ENCODE results near the gene SURF1.
A peak's percentile ranks its signal among the peaks of the same experiment; 100 is the strongest.
"Not testable (repeated sequence)": the region's sequence is repeated elsewhere in the genome, so short reads cannot be mapped to it uniquely, and the experiment has no call there.

SURF1 gene

DNA sequence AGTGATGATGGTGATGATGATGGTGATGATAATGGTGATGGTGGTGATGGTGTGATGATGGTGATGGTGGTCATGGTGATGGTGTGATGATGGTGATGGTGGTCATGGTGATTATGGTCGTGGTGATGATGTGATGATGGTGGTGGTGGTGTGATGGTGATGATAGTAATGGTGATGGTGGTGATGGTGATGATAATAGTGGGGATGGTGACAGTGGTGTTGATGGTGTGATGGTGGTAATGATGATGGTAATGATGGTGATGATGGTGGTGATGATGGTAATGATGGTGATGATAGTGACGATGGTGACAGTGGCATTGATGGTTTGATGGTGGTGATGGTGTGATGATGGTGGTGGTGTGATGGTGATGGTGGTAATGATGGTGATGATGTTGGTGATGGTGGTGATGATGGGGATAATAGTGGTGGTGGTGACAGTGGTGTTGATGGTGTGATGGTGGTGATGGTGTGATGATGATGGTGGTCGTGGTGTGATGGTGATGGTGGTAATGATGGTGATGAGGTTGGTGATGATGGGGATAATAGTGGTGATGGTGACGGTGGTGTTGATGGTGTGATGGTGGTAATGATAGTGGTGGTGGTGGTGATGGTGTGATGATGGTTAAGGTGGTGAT, 26.3 kb upstream of the SURF1 start:
- no peak for DNase-seq

DNA sequence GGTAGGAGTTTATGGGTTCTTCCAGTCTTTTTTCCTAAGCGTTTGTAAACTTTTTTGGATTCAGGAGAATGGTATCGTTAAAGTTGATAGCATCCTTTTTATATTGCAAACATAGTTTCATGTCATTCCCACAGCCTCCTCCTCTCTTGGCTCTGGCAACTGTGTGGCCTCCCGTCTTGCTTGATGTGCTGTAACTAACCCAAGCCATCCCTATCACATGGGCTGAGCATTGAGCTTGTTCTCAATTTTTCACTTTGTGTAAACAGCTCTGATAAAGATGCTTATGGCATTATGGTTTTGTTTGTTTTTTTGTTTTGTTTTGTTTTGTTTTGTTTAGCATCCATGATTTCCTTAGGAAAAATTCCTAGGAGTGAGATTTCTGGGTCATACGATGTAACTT, 24.4 kb upstream of the SURF1 start:
- no peak for DNase-seq

DNA sequence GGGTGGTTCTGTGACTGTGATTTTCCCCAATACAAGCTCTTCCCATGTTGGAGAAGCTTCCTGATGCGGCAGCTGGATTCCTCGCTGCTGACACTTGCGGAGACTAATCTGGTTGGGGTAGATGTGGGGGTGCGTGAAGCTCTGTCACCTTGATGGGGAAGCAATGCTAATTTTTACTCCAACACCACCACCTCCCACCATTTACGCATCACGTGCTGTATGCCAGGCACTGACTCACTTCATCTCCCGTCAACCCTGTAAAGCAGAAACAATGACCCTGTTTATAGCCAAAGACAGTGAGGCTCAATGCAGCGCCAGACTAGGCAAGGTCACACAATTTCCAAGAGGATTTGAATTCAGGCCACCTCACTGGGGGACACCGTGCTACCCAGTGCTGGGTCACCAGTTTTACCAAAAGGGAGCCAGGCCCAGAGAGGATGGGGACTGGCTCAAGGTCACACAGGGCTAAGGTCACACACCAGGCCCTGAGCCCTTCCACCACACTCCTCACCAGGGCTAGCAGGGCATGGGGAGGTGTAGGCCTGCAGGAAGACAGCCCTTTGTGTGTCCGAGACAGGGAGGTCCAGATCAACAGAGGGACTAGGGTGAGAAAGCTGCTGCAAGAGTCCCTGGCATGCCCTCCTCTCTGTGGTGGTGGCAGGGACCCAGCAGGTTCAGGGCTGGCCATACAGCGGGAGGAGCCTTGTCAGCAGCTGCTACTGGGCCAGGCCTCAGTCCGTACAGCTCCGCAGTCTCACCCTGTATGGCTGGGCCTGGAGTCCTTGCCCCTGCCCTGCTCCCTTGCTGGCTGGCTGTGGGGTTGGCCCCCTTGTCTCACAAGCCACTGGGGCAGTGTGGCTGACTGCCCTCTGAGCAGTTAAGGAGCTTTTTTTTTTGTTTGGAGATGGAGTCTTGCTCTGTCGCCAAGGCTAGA, 23.1 kb upstream of the SURF1 start:
- no peak for DNase-seq

DNA sequence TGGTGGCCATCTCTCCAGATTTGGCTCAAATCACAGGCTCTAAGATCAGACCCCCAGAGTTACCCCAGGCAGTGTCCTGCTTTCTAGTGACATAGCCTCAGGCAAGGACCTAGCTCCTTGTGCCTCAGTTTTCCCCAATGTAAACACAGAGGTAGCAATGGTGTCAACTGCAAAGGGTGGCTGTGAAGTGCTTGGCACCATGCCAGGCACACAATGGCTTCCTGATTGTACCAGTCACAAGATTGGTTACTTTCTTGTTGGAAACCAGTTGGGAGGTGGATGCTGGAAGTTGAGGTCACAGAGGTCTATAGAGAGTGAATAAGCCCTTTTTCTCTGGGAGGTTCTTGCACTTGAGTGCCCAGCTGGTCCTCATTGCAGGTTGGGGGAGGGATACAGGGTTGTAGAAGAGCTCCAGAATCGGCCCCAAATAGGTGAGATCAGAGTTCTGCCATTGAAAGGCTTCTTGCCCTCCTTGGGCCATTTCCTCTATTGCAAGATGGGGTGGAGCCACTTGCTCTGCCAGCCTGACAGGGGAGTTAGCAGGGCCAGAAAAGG, 22.2 kb upstream of the SURF1 start:
- no peak for DNase-seq

DNA sequence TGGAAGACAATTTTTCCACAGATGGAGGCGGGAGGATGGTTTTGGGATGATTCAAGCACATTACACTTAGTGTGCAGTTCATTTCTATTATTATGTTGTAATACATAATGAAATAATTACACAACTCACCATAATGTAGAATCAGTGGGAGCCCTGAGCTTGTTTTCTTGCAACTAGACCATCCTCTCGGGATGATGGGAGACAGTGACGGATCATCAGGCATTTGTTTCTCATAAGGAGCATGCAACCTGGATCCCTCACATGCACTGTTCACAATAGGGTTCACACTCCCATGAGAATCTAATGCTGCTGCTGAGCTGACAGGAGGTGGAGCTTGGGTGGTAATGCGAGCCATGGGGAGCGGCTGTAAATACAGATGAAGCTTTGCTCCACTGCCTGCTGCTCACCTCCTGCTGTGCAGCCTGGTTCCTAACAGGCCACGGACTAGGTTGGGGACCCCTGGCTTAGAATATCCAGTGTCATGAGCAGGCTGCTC, 21.5 kb upstream of the SURF1 start:
- DNase-seq: no peak

DNA sequence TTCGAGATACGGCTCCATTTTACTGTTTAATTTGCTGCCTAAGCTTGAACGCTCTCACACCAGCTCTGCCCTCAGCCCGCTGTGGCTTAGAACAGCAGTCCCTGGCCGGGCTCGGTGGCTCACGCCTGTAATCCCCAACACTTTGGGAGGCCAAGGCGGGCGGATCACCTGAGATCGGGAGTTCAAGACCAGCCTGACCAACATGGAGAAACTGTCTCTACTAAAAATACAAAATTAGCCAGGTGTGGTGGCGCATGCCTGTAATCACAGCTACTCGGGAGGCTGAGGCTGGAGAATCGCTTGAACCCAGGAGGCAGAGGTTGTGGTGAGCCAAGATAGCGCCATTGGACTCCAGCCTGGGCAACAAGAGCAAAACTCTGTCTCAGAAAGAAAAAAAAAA, 21.0 kb upstream of the SURF1 start:
- DNase-seq: not testable (repeated sequence)

DNA sequence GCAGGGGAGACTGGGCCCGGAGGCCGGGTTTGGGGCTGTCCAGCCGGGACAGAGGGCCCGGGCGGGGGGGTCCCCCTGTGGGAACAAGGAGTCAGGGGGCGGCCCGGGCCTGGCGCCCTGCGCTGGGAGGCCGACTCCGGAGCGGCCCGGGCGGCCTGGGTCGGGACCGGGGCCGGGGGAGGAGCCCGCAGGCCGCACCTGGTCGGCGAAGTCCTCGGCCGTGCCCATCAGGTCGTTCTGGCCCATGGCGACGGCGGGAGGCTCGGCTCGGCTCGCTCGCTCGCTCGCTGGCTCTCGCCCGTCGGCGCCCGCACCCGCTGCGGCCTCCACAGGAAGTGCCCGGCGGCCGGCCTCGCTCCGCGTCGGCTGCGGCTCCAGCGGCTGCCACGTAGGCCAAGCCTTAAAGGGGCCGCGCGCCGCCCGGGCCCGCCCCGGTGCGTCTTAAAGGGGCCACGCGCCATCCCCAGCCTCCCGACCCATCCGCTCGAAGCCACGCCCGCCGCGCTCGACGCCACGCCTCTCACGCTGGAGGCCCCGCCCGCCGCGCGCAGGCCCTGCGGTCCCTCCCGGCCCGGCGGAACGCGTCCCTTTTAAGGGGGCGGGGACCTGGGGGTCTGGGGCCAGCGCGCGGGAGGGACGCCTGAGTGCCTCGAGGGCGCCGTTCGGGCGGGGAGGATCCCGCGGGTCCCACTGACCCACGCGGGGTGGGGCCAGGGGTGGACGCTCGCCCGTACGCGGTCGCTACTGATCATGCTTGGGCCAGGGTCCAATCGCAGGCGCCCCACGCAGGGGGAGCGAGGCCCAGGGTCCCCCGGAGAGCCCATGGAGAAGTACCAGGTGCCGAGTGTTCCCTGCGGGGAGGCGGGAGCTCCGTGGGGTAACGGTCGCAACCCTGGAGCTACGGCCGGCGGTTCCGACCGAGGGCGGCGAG, 19.7 kb upstream of the SURF1 start, which contains the start of the genes STKLD1 and SURF4:
Gene STKLD1 (plus strand): TSS at position 643 of the 931 bp plus-strand sequence. CDS start 108 bp downstream, at position 751.
Gene SURF4 (minus strand): TSS at position 337 of the 931 bp plus-strand sequence. CDS start 91 bp downstream, at position 246.
- peak; percentile 95 for DNase-seq

DNA sequence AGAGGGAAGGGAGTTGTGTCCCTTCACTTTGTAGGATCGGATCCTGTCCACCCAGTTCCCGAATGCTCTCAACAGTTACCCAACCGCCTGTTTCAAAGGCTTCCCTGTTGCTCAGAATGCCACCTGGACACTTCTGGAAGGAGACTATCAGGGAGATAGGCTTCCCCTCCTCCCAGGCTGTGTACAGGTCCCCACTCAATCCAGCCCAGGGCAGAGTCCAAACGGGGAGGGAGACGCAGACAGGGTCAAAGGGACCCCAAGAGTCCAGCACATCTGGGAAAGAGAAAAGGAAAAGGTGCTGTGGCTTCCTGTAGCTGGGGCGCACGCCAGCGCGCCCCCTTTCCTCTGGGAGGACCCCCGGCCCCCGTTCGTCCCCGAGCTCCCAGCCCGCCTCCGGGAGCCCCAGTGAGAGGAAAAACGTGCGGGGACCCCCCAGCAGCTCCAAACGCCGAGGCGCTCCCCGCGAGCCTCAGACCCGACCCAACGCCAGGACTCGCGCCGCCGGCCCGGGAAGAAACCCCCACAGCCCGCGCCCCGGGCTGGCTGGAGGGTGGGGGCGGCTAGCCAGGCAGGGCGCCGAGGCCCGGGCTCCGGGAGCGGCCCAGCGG, 18.9 kb upstream of the SURF1 start:
- no peak for DNase-seq

DNA sequence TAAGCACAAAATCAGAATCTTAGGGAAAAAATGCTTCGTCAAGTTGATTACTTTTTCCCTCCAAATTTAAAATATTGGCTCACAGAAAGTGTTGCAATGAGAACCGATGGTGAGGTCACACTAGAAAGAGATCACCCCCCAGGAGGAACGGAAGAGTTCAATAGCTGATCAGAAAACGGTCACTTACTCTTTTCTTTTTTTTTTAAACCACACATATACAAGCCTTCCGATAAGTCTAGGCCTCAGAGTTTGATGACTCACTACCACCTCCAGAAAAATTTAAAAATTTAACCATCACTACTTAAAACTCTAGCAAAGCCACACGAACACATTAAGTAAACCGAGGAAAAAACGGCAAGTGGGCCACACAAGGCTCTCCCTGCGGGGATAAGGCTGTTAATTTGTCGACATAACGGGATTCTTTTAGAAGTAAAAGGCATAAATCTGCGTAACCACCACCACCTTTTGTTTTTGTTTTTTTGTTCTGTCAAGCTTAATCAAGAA, 18.4 kb upstream of the SURF1 start:
- DNase-seq: peak; percentile 65

DNA sequence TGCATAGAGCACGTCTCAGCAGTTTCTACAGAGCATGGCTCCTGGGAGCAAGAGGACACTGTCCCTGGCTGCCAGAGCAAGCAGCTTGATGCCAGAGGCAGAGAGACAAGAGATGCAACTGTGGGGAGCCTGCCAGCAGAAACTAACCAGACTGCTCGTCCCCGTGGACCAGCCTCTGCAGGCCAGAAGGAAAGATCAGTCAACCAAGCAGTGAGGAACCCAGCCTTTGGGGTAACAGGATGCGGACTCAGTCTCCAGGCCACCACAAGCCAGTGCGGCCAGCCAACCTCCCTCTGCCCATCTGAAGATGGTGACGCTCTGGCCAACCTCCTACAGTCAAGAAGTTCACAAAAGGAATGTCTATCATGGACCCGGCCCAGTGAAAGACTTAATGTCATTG, 15.9 kb upstream of the SURF1 start:
- DNase-seq: no peak

DNA sequence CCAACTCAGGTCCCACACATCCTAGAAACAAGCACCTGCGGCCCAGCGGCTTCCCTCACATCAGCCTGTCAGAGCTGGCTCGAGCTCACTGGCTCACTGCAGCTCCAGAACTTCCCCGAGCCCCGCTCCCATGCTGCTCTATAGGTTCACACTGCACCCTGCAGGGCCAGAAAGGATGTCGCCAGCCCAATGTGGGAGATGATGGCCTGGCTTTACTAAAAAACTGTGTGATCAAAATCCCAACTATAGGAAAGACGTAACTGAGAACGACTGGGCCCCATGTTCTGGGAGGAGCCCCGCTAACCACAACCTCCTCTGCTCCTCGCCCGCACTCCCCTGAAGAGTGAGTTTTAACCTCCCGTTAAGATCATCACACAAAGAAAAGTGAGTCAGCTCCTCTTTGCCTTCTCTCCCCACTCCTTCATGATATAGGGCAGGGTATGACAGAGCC, 15.0 kb upstream of the SURF1 start:
- peak; percentile 76 for DNase-seq

DNA sequence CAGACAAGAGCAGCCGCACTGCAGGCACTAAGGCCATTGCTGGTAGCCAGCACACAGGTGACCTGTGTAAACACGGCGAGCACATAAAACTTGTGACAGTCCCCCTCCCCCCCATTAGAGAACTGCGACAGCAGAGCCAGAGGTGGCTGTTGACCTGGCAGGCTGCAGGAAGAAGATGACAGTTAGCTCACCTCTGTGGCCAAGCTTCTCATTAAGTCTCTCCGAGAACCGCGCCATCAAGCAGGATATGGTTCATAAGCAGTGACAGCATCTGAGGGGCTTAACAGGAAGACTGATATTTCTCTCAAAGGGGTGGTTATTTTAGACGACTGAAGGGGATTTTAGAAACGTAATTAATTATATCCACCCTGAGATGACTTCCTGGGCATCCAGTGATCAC, 14.4 kb upstream of the SURF1 start:
- peak; percentile 70 for DNase-seq

DNA sequence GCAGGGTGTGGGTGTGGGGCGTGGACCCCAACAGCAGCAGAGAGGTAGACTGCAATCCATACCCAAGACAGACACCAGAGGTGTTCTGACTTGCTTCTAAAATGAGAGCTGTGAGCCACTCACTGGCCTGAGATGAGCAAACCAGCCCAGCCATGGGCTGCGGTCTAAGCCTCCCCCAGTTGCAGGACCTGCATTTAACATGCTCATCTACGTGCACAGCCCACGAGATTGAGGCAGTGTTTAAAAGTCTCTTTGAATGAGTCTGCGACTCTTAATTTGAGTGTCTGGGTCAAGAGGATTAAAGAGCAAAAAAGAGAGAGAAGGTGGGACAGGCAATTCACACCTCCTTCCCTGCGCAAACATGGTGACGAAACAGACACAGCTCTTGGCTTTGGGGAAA, 13.6 kb upstream of the SURF1 start:
- no peak for DNase-seq

DNA sequence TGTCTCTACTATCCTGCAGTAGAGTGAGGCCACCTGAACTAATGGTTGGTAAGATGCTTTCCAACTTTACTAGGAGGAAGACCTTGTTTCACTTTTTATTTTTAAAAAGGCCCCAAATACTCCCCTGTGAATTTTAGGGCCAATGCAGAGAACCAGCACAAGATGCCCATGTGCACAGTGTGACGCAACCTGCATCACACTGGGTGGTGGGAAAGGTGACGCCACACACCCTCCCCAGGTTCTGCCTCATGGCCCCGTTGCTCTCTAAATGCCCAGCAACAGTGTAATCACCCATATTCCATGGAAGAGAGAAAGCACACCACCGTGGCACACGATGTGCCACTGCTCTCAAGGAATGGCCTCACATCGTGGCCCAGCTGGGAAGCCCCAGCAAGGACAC, 13.1 kb upstream of the SURF1 start:
- DNase-seq: no peak

DNA sequence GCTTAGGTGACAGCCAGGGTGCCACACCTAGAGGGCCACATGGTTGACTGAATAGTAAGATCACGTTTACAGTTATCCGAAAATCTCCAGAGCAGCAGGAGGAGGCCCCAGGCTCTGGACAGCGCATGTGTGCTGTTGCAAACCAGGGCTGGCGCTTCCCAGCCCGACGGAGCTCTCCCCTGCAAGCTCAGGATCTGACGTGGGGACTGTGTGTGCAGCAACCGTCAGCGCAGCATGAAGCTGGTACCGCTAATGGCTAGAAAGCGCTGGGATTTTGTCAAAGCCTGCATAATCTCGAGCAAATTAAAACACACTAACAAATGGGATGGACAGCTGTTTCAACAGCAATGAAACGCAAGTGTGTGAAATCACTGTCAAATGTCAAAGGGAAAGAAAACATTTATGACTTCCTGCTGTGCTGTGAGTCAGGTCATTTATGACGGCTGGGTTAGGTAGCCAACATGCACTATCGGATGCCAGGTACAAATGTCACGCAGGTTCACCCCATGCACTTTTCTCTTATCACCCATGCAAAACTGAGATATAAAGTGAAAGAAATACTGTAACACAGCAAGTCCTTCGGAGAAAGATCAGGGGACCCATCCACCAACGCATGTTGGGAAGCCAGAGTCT, 12.1 kb upstream of the SURF1 start:
- DNase-seq: no peak

DNA sequence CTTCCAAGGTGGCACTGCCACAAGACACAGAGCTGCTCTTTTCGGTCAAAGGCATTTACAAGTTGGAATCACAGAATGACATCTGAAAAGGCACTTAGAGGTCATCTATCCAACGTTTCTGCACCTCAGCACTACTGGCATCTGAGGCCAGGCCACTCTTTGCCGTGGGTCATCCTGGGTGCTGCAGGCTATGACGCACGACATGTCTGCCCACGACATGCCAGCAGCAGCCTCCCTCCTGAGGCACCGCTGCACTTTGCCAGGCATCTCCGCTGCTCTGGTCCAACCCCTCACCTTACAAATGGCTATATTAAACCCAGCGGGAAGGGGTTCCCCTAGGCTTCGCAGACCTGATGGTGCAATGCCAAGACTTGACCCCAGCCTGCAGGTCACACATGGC, 11.5 kb upstream of the SURF1 start:
- DNase-seq: no peak

DNA sequence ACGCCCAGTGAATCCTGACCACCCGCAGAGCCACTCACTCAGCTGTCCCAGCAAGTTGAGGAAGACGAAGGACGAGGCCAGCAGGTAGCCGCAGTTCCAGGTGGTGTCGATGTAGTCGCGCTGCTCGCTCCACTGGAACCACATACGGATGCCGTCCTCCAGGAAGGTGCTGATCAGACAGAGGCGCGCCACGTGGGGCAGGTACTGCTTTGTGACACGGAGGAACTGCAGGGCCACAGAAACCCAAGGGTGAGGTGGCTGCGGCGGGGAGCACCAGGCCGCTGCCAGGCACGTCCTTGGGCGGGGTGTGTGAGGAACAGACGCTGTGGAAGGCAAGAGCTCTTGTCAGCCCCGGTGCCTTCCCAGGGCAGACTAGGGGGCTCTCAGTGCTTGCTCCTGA, 10.9 kb upstream of the SURF1 start:
- DNase-seq: no peak

DNA sequence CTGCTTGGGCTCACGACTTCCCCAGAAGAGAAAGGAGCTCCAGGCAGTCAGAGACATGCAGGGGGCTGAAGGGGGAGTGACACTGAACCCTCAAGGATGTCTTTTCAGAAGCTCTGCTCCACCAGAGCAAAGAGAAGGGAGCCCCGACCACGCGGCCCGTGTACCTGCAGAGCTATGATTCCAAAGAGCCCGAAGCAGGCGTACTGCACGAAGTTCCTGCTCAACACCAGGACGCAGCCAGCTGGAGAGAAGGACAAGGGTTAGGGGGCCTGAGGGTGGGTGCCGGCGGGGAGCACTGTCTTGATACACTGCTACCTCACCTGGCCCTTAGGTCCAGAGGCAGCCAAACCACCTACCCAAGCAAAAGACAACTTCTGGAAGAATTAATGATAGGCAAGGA, 10.1 kb upstream of the SURF1 start:
- no peak for DNase-seq

DNA sequence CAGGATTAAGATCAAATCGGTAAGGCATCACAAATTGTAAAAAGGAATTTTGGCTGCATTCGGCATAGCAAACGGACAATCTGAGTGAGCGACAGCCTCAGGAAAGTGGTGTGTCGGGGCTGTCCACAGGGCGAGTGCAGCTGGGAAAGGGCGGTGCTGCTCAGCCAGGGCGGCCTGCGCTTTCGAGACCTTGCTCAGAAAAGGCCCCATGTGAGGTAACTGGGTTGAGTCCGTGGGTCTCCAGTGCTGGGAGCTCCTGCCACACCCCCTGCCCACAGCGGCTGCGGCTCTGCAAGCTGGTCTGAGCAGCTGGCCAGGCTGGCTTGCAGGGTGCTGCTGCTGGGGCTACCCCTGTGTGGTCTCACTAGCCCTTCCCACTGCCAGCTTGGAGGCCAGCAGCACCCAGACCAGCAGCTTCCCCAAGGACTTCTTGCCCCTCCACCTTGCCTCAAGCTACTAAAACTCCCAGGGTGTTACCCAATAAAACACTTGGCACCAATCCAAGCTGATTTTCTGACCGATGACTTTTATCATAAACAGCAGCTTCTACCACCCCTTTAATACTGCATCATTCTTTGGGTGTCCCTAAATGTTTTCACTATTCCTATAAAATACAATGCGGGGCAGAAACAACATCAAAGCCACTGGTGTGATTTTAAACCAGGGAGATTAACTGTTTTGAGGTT, 6.2 kb upstream of the SURF1 start:
- no peak for DNase-seq

DNA sequence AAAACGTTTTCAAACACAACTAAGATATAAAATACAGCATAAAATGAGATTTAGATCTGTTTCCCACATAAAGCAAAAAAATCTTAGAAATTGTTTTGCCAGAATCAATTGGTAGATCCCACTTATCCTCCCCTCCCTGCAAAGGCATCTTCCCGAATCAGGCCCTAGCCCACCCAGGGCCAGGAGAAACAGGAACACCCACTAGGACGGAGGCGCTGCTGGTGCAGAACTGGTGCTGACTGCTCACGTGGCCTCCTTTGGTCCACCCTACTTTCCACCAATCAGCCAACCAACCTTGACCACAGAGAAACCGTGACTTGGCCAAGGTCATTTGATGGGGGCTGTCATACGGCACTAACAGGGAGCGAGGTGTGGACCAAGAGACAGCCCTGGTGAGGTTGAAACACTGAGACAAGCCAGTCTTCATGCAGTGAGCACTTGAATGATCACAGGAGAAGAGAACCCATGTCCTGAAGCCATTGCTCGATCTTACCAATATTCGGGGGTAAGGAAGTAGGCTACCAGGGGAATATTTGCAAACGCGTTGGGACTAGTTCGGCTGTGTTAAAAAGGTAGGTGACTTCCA, 5.3 kb upstream of the SURF1 start:
- no peak for DNase-seq
